Karpas-422 (cell line): ENCODE data around the gene PLA2G4B. TPM values are rescaled to one million over a fixed set of nuclear protein-coding genes. Genes with fewer than 3 reads are reported as not detected.

Experiments
- DNase-seq: peaks from one replicate; pipeline ENCODE4 v3.0.0-alpha.2; 2015
- H2AFZ ChIP-seq: fragments of 200-600 bp; sonication (generic); 2 replicates; pipeline ENCODE4 v1.6.1; 2014; ENCODE audit warnings: antibody characterized with exemption, low read length, mixed read lengths
- H3K27ac ChIP-seq: fragments of 200-600 bp; sonication (generic); 2 replicates; pipeline ENCODE4 v1.5.1; 2014; ENCODE audit warnings: mild to moderate bottlenecking, low read length, moderate library complexity
- H3K27me3 ChIP-seq: fragments of 200-600 bp; sonication (generic); 2 replicates; pipeline ENCODE4 v1.6.1; 2014; ENCODE audit warnings: low read length, mixed read lengths
- H3K36me3 ChIP-seq: fragments of 200-600 bp; sonication (generic); 2 replicates; pipeline ENCODE4 v1.6.1; 2014; ENCODE audit warnings: low read length, mixed read lengths; ENCODE audit not compliant: insufficient read depth
- H3K4me1 ChIP-seq: fragments of 200-600 bp; sonication (generic); 2 replicates; pipeline ENCODE4 v1.6.1; 2014; ENCODE audit warnings: mild to moderate bottlenecking, low read length, mixed read lengths
- H3K4me2 ChIP-seq: fragments of 200-600 bp; sonication (generic); 2 replicates; pipeline ENCODE4 v1.6.1; 2014; ENCODE audit warnings: low read length, low read depth, mild to moderate bottlenecking; ENCODE audit not compliant: poor library complexity, severe bottlenecking
- H3K4me3 ChIP-seq: fragments of 200-600 bp; sonication (generic); 2 replicates; pipeline ENCODE4 v1.5.1; 2014; ENCODE audit warnings: mild to moderate bottlenecking, antibody characterized with exemption, low read length, mixed read lengths
- H3K79me2 ChIP-seq: fragments of 200-600 bp; sonication (generic); 2 replicates; pipeline ENCODE4 v1.6.1; 2014; ENCODE audit warnings: mild to moderate bottlenecking, low read length, mixed read lengths
- H3K9ac ChIP-seq: fragments of 200-600 bp; sonication (generic); 2 replicates; pipeline ENCODE4 v1.6.0; 2014; ENCODE audit warnings: low read length
- H3K9me2 ChIP-seq: fragments of 200-600 bp; sonication (generic), shearing (Covaris generic); replicated peaks from 2 replicates; pipeline ENCODE4 v1.6.0; 2014; ENCODE audit warnings: mild to moderate bottlenecking, low read length, moderate library complexity; ENCODE audit not compliant: insufficient read depth
- H3K9me3 ChIP-seq: fragments of 300-700, 200-600 bp; sonication (generic); 2 replicates; pipeline ENCODE4 v1.6.1; 2014; ENCODE audit warnings: low read length, mixed read lengths
- H4K20me1 ChIP-seq: fragments of 200-600 bp; sonication (generic); 2 replicates; pipeline ENCODE4 v1.6.1; 2014; ENCODE audit warnings: mild to moderate bottlenecking, antibody characterized with exemption, low read length, low read depth; ENCODE audit not compliant: insufficient read depth
- total RNA-seq: library from RNA; depleted of rRNA; stranded (reverse); fragments of >200 nt; shearing (Covaris generic); gene quantifications from 2 replicates; pipeline ENCODE4 v1.2.3, GENCODE V29; 2014; ENCODE audit warnings: low replicate concordance

Gene PLA2G4B
- total RNA-seq, 1 experiment from 2014 or later, result 2.2 TPM

GRCh38 chr15:41794081-41794480 is 44.6 kb upstream of the PLA2G4B start:
- no peaks in the 10 kb centered on the region for H3K9me2 ChIP-seq
- no peak for DNase-seq
- H2AFZ ChIP-seq, result no peak overlapping the region
- peaks cover 80% of the 10 kb centered on the region for H3K79me2 ChIP-seq
- no peak overlapping the region for H3K9ac ChIP-seq
- H3K36me3 ChIP-seq, result no peaks in the 10 kb centered on the region
- no peak overlapping the region for H3K4me3 ChIP-seq
- no peaks in the 10 kb centered on the region for H3K27me3 ChIP-seq
- peaks cover 30% of the 10 kb centered on the region for H3K4me1 ChIP-seq
- no peaks in the 10 kb centered on the region for H4K20me1 ChIP-seq
- H3K9me3 ChIP-seq, result no peaks in the 10 kb centered on the region
- no peak overlapping the region for H3K27ac ChIP-seq
- no peak overlapping the region for H3K4me2 ChIP-seq

- Histone ChIP-seq H3K27me3 (no peaks in the 10 kb centered on the region), H3K4me2 (no peak overlapping the region), H3K4me3 (no peak overlapping the region), H4K20me1 (no peaks in the 10 kb centered on the region), H3K4me1 (peaks cover 12% of the 10 kb centered on the region), H2AFZ (no peak overlapping the region), H3K9me3 (no peaks in the 10 kb centered on the region), H3K36me3 (0 out of 2 replicates have a peak, but pooled peaks cover 6% of the 10 kb centered on the region), H3K9ac (no peak overlapping the region), H3K79me2 (peaks cover 74% of the 10 kb centered on the region), H3K9me2 (no peaks in the 10 kb centered on the region), H3K27ac (no peak overlapping the region)
- no peak for DNase-seq
These were observed 42.4 kb upstream of the PLA2G4B start for GRCh38 chr15:41795996-41796856.

- Histone ChIP-seq H3K4me3 (no peak overlapping the region), H3K9ac (no peak overlapping the region), H3K79me2 (peaks cover 63% of the 10 kb centered on the region), H2AFZ (no peak overlapping the region), H3K36me3 (0 out of 2 replicates have a peak, but pooled peaks cover 6% of the 10 kb centered on the region), H3K27ac (no peak overlapping the region), H3K9me2 (no peaks in the 10 kb centered on the region), H3K4me1 (peaks cover 3% of the 10 kb centered on the region; the same call in 1 of the 2 replicates), H3K4me2 (no peak overlapping the region), H4K20me1 (no peaks in the 10 kb centered on the region), H3K27me3 (no peaks in the 10 kb centered on the region), H3K9me3 (no peaks in the 10 kb centered on the region)
- no peak for DNase-seq
These were observed 41.3 kb upstream of the PLA2G4B start for GRCh38 chr15:41797201-41797944.

- Histone ChIP-seq H3K4me1 (peaks cover 3% of the 10 kb centered on the region; the same call in 1 of the 2 replicates), H3K36me3 (0 out of 2 replicates have a peak, but pooled peaks cover 6% of the 10 kb centered on the region), H3K9me2 (no peaks in the 10 kb centered on the region), H3K9me3 (no peaks in the 10 kb centered on the region), H2AFZ (no peak overlapping the region), H4K20me1 (no peaks in the 10 kb centered on the region), H3K9ac (no peak overlapping the region), H3K4me2 (no peak overlapping the region), H3K27ac (no peak overlapping the region), H3K79me2 (peaks cover 52% of the 10 kb centered on the region), H3K4me3 (no peak overlapping the region), H3K27me3 (no peaks in the 10 kb centered on the region)
- no peak for DNase-seq
These were observed 39.8 kb upstream of the PLA2G4B start for GRCh38 chr15:41798607-41799487.

- Histone ChIP-seq H3K4me3 (no peak overlapping the region), H3K9me3 (no peaks in the 10 kb centered on the region), H3K79me2 (peaks cover 46% of the 10 kb centered on the region), H3K4me1 (peaks cover 3% of the 10 kb centered on the region; the same call in 1 of the 2 replicates), H3K4me2 (no peak overlapping the region), H4K20me1 (no peaks in the 10 kb centered on the region), H3K9ac (no peak overlapping the region), H3K27ac (no peak overlapping the region), H3K36me3 (0 out of 2 replicates have a peak, but pooled peaks cover 6% of the 10 kb centered on the region), H2AFZ (no peak overlapping the region), H3K9me2 (no peaks in the 10 kb centered on the region), H3K27me3 (no peaks in the 10 kb centered on the region)
- DNase-seq, result no peak
These were observed 39.2 kb upstream of the PLA2G4B start for GRCh38 chr15:41799488-41799805.

GRCh38 chr15:41801185-41801584 is 37.5 kb upstream of the PLA2G4B start:
- H3K9me3 ChIP-seq, result no peaks in the 10 kb centered on the region
- no peaks in the 10 kb centered on the region for H4K20me1 ChIP-seq
- no peak overlapping the region for H2AFZ ChIP-seq
- H3K4me3 ChIP-seq, result no peak overlapping the region
- no peak overlapping the region for H3K4me2 ChIP-seq
- H3K27ac ChIP-seq, result no peak overlapping the region
- no peaks in the 10 kb centered on the region for H3K9me2 ChIP-seq
- H3K27me3 ChIP-seq, result no peaks in the 10 kb centered on the region
- H3K9ac ChIP-seq, result no peak overlapping the region
- no peak for DNase-seq
- 0 out of 2 replicates have a peak, but pooled peaks cover 6% of the 10 kb centered on the region for H3K36me3 ChIP-seq
- H3K4me1 ChIP-seq, result 0 out of 2 replicates have a peak, but pooled peaks cover 3% of the 10 kb centered on the region
- H3K79me2 ChIP-seq, result peaks cover 32% of the 10 kb centered on the region

- Histone ChIP-seq H3K9me2 (no peaks in the 10 kb centered on the region), H3K79me2 (peaks cover 26% of the 10 kb centered on the region), H3K9ac (no peak overlapping the region), H3K27me3 (no peaks in the 10 kb centered on the region), H2AFZ (no peak overlapping the region), H3K27ac (no peak overlapping the region), H3K4me1 (0 out of 2 replicates have a peak, but pooled peaks cover 3% of the 10 kb centered on the region), H3K4me3 (no peak overlapping the region), H4K20me1 (no peaks in the 10 kb centered on the region), H3K4me2 (no peak overlapping the region), H3K36me3 (0 out of 2 replicates have a peak, but pooled peaks cover 6% of the 10 kb centered on the region), H3K9me3 (no peaks in the 10 kb centered on the region)
- DNase-seq, result no peak
These were observed 36.7 kb upstream of the PLA2G4B start for GRCh38 chr15:41801850-41802455.
